Neural progenitor cell (in vitro differentiated cells): ENCODE measurements around the gene RNF212. TPM values are rescaled to one million over a fixed set of nuclear protein-coding genes. Genes with fewer than 3 reads are reported as not detected.

ENCODE experiments used
- DNase-seq: peaks from one replicate; pipeline ENCODE4 v3.0.0-alpha.2; 2016; ENCODE audit warnings: low spot score
- H2AFZ ChIP-seq: fragments of 200-600 bp; sonication (generic); replicated peaks from 2 replicates; pipeline ENCODE4 v1.6.1; 2016; ENCODE audit warnings: antibody characterized with exemption
- H3F3A ChIP-seq: fragments of 200-600 bp; sonication (generic); 2 replicates; pipeline ENCODE4 v1.6.1; 2016; ENCODE audit warnings: antibody characterized with exemption, low read depth
- H3K27ac ChIP-seq: fragments of 200-600 bp; sonication (generic); 2 replicates; pipeline ENCODE4 v1.5.1; 2016; ENCODE audit warnings: mild to moderate bottlenecking
- H3K27me3 ChIP-seq: fragments of 200-600 bp; sonication (generic); 2 replicates; pipeline ENCODE4 v1.6.1; 2016; ENCODE audit warnings: mild to moderate bottlenecking, moderate library complexity
- H3K36me3 ChIP-seq: fragments of 200-600 bp; sonication (generic); 2 replicates; pipeline ENCODE4 v1.5.1; 2016
- H3K4me1 ChIP-seq: fragments of 200-600 bp; sonication (generic); 2 replicates; pipeline ENCODE4 v1.6.1; 2016; ENCODE audit warnings: mixed run types
- H3K4me2 ChIP-seq: fragments of 200-600 bp; sonication (generic); 2 replicates; pipeline ENCODE4 v1.6.1; 2016
- H3K4me3 ChIP-seq: fragments of 200-600 bp; sonication (generic); 2 replicates; pipeline ENCODE4 v1.5.1; 2016
- H3K79me2 ChIP-seq: fragments of 200-600 bp; sonication (generic); 2 replicates; pipeline ENCODE4 v1.6.1; 2016; ENCODE audit warnings: low read depth
- H3K9ac ChIP-seq: fragments of 200-600 bp; sonication (generic); 2 replicates; pipeline ENCODE4 v1.6.1; 2016
- H3K9me3 ChIP-seq: fragments of 200-600 bp; sonication (generic); 2 replicates; pipeline ENCODE4 v1.5.1; 2016; ENCODE audit warnings: low read depth
- H4K20me1 ChIP-seq: fragments of 200-600 bp; sonication (generic); 2 replicates; pipeline ENCODE4 v1.6.1; 2016; ENCODE audit warnings: low read depth
- H3K27ac Mint-ChIP-seq: 3 replicates; pipeline ENCODE4 v1.8.0; 2021; ENCODE audit warnings: mixed read lengths
- H3K27me3 Mint-ChIP-seq: 2 replicates; pipeline ENCODE4 v1.8.0; 2022; ENCODE audit warnings: low read depth, mild to moderate bottlenecking, inconsistent platforms, moderate library complexity, mixed read lengths; ENCODE audit not compliant: insufficient read depth
- H3K36me3 Mint-ChIP-seq: 3 replicates; pipeline ENCODE4 v1.8.0; 2021; ENCODE audit warnings: mixed read lengths
- H3K4me1 Mint-ChIP-seq: 3 replicates; pipeline ENCODE4 v1.8.0; 2021; ENCODE audit warnings: mixed read lengths
- H3K4me3 Mint-ChIP-seq: 3 replicates; pipeline ENCODE4 v1.8.0; 2021; ENCODE audit warnings: mild to moderate bottlenecking, moderate library complexity, mixed read lengths
- H3K9me3 Mint-ChIP-seq: 3 replicates; pipeline ENCODE4 v1.8.0; 2020; ENCODE audit warnings: mixed read lengths
- CTCF ChIP-seq: fragments of 200-600 bp; sonication (generic); IDR thresholded peaks from 2 replicates; pipeline ENCODE4 v1.5.1; 2017; ENCODE audit warnings: antibody characterized with exemption, mild to moderate bottlenecking
- EZH2 ChIP-seq: fragments of 200-600 bp; sonication (generic); IDR thresholded peaks from 2 replicates; pipeline ENCODE4 v1.6.1; 2017; ENCODE audit warnings: antibody characterized with exemption, mild to moderate bottlenecking, moderate library complexity
- EZH2phosphoT487 ChIP-seq: fragments of 200-600 bp; sonication (generic); IDR thresholded peaks from 2 replicates; pipeline ENCODE4 v1.6.1; 2017; ENCODE audit warnings: antibody characterized with exemption
- total RNA-seq: library from RNA; depleted of rRNA; stranded (reverse); fragments of >200 nt; gene quantifications from 2 replicates; pipeline ENCODE4 v1.2.3, GENCODE V29; 2015; ENCODE audit warnings: low replicate concordance

The RNF212 gene
- total RNA-seq, 1 donor from 2014 or later: 3.4 TPM

GRCh38 chr4:1116838-1117237 lies 3.5 kb upstream of the RNF212 start:
- no peaks in the 10 kb centered on the region for H3K36me3 Mint-ChIP-seq
- peaks cover 3% of the 10 kb centered on the region for H3K9me3 Mint-ChIP-seq

GRCh38 chr4:1115528-1116293 lies 2.3 kb upstream of the RNF212 start:
- Histone ChIP-seq H3K79me2 (no peaks in the 10 kb centered on the region), H3F3A (no peaks in the 10 kb centered on the region), H3K4me3 (no peak overlapping the region), H3K36me3 (no peaks in the 10 kb centered on the region), H4K20me1 (no peaks in the 10 kb centered on the region), H3K27me3 (peaks cover 98% of the 10 kb centered on the region), H3K9ac (no peak overlapping the region), H3K4me2 (no peak overlapping the region), H3K27ac (no peak overlapping the region), H2AFZ (no peak overlapping the region), H3K9me3 (no peaks in the 10 kb centered on the region), H3K4me1 (no peaks in the 10 kb centered on the region)
- H3K27ac Mint-ChIP-seq: no peak overlapping the region
- H3K4me3 Mint-ChIP-seq: no peak overlapping the region
- no peak for DNase-seq
- H3K27me3 Mint-ChIP-seq: peaks cover 11% of the 10 kb centered on the region
- no peak for TF ChIP-seq CTCF
- no peak for TF ChIP-seq EZH2
- TF ChIP-seq EZH2phosphoT487: no peak
- no peaks in the 10 kb centered on the region for H3K36me3 Mint-ChIP-seq
- H3K4me1 Mint-ChIP-seq: peaks cover 11% of the 10 kb centered on the region
- peaks cover 3% of the 10 kb centered on the region for H3K9me3 Mint-ChIP-seq

More at GRCh38 chr4:1116838-1117237, 3.5 kb upstream of the RNF212 start:
- H3K4me3 ChIP-seq: no peak overlapping the region
- DNase-seq: no peak
- peaks cover 9% of the 10 kb centered on the region for H3K4me1 Mint-ChIP-seq
- H3K36me3 ChIP-seq: no peaks in the 10 kb centered on the region
- peaks cover 11% of the 10 kb centered on the region for H3K27me3 Mint-ChIP-seq
- H3K4me2 ChIP-seq: no peak overlapping the region
- H4K20me1 ChIP-seq: no peaks in the 10 kb centered on the region
- no peaks in the 10 kb centered on the region for H3K79me2 ChIP-seq
- H3K9ac ChIP-seq: no peak overlapping the region
- H3K27me3 ChIP-seq: peaks cover 98% of the 10 kb centered on the region
- H3K9me3 ChIP-seq: no peaks in the 10 kb centered on the region
- H3K4me3 Mint-ChIP-seq: no peak overlapping the region
- no peak overlapping the region for H3K27ac Mint-ChIP-seq
- H2AFZ ChIP-seq: no peak overlapping the region
- TF ChIP-seq CTCF (peak; percentile 30), EZH2 (no peak)
- H3K27ac ChIP-seq: no peak overlapping the region
- H3K4me1 ChIP-seq: no peaks in the 10 kb centered on the region
- no peaks in the 10 kb centered on the region for H3F3A ChIP-seq

- Histone ChIP-seq H3K9me3 (no peaks in the 10 kb centered on the region), H2AFZ (no peak overlapping the region), H3K4me1 (no peaks in the 10 kb centered on the region), H3F3A (no peaks in the 10 kb centered on the region), H3K9ac (no peak overlapping the region), H4K20me1 (no peaks in the 10 kb centered on the region), H3K4me3 (no peak overlapping the region), H3K27me3 (peaks cover 83% of the 10 kb centered on the region), H3K36me3 (no peaks in the 10 kb centered on the region), H3K79me2 (no peaks in the 10 kb centered on the region), H3K27ac (no peak overlapping the region), H3K4me2 (no peak overlapping the region)
- Mint-ChIP-seq H3K27ac (no peak overlapping the region), H3K4me3 (no peak overlapping the region), H3K36me3 (no peaks in the 10 kb centered on the region), H3K4me1 (peaks cover 22% of the 10 kb centered on the region), H3K27me3 (peaks cover 10% of the 10 kb centered on the region), H3K9me3 (peaks cover 3% of the 10 kb centered on the region)
- DNase-seq: no peak
- TF ChIP-seq EZH2: no peak
Observed at GRCh38 chr4:1112821-1113182, 562 bp downstream of the RNF212 start.

- Mint-ChIP-seq H3K36me3 (no peaks in the 10 kb centered on the region), H3K27ac (no peak overlapping the region), H3K27me3 (peaks cover 10% of the 10 kb centered on the region), H3K4me3 (no peak overlapping the region), H3K9me3 (peaks cover 3% of the 10 kb centered on the region), H3K4me1 (peaks cover 22% of the 10 kb centered on the region)
- TF ChIP-seq EZH2phosphoT487 (no peak), CTCF (no peak), EZH2 (no peak)
- no peaks in the 10 kb centered on the region for H4K20me1 ChIP-seq
- H3K27ac ChIP-seq: no peak overlapping the region
- no peaks in the 10 kb centered on the region for H3K36me3 ChIP-seq
- no peak for DNase-seq
- H3K9me3 ChIP-seq: no peaks in the 10 kb centered on the region
- H3K4me3 ChIP-seq: no peak overlapping the region
- no peak overlapping the region for H3K4me2 ChIP-seq
- no peaks in the 10 kb centered on the region for H3K4me1 ChIP-seq
- no peak overlapping the region for H3K9ac ChIP-seq
- no peaks in the 10 kb centered on the region for H3K79me2 ChIP-seq
- peaks cover 78% of the 10 kb centered on the region for H3K27me3 ChIP-seq
- no peaks in the 10 kb centered on the region for H3F3A ChIP-seq
- no peak overlapping the region for H2AFZ ChIP-seq
Observed at GRCh38 chr4:1112174-1112820, 1.1 kb downstream of the RNF212 start.
